GM21528 (cell line): ENCODE results near the gene KIF17.

Experiments used
- ATAC-seq: cut with Tn5 transposase; IDR thresholded peaks from one replicate; pipeline ENCODE4 v1.9.1; 2021; ENCODE audit warnings: mild to moderate bottlenecking, moderate library complexity; ENCODE audit not compliant: unreplicated experiment, low FRiP score

The KIF17 gene

GRCh38 chr1:20633190-20634064 is 84.4 kb downstream of the KIF17 start, which contains the start of gene PINK1:
Gene PINK1 (plus strand): TSS chr1:20633458. CDS start chr1:20633549, 91 bp downstream.
- peak; percentile 48 for ATAC-seq

- ATAC-seq, result no peak
Observed at GRCh38 chr1:20632386-20632785, 85.4 kb downstream of the KIF17 start.

GRCh38 chr1:20630729-20631128 is 87.1 kb downstream of the KIF17 start:
- no peak for ATAC-seq

- no peak for ATAC-seq
Observed at GRCh38 chr1:20626524-20626923, 91.3 kb downstream of the KIF17 start.

- ATAC-seq, result no peak
Observed at GRCh38 chr1:20626098-20626427, 91.7 kb downstream of the KIF17 start.

GRCh38 chr1:20625176-20626097 is 92.4 kb downstream of the KIF17 start:
- no peak for ATAC-seq

GRCh38 chr1:20624709-20625108 is 93.1 kb downstream of the KIF17 start:
- ATAC-seq, result no peak

- ATAC-seq, result no peak
Observed at GRCh38 chr1:20621012-20621411, 96.8 kb downstream of the KIF17 start.

GRCh38 chr1:20619999-20620398 is 97.8 kb downstream of the KIF17 start:
- no peak for ATAC-seq

GRCh38 chr1:20618550-20618949 is 99.3 kb downstream of the KIF17 start:
- ATAC-seq, result no peak

GRCh38 chr1:20616847-20617487 is 100.8 kb downstream of the KIF17 start:
- ATAC-seq, result no peak

- ATAC-seq, result no peak
Observed at GRCh38 chr1:20615946-20616846, 101.6 kb downstream of the KIF17 start.

- no peak for ATAC-seq
Observed at GRCh38 chr1:20614131-20614579, 103.7 kb downstream of the KIF17 start.
